Colonic mucosa (tissue), 4 donors: ENCODE data around the gene PSMD11. TPM values are rescaled to one million over a fixed set of nuclear protein-coding genes. Genes with fewer than 3 reads are reported as not detected.
A peak's percentile ranks its signal among the peaks of the same experiment; 100 is the strongest.

Experiments
- DNase-seq: peaks from one replicate; pipeline ENCODE4 v3.0.0-alpha.2; 2020
- H3K27ac ChIP-seq: fragments of 200-600 bp; one replicate; pipeline ENCODE4 v1.8.0; 2021
- H3K27me3 ChIP-seq: fragments of 200-600 bp; one replicate; pipeline ENCODE4 v1.8.0; 2021
- H3K36me3 ChIP-seq: fragments of 200-600 bp; one replicate; pipeline ENCODE4 v1.8.0; 2021
- H3K4me1 ChIP-seq: fragments of 200-600 bp; one replicate; pipeline ENCODE4 v1.8.0; 2021; ENCODE audit warnings: mild to moderate bottlenecking
- H3K4me3 ChIP-seq: fragments of 200-600 bp; one replicate; pipeline ENCODE4 v1.8.0; 2021
- H3K9ac ChIP-seq, 2 donors: one replicate each; pipeline ENCODE4 v1.7.0; 2013; ENCODE audit warnings: control low read depth in 2 of 2, low read depth in 2 of 2, low read length in 2 of 2
- H3K9me3 ChIP-seq: fragments of 200-600 bp; one replicate; pipeline ENCODE4 v1.8.0; 2021
- CTCF ChIP-seq: fragments of 200-600 bp; IDR thresholded peaks from one replicate; pipeline ENCODE4 v1.8.0; 2022; ENCODE audit warnings: antibody characterized with exemption, mild to moderate bottlenecking
- intact Hi-C: fragments of 100-400 bp; cut with DNase I; formaldehyde crosslinking; loops from one replicate; pipeline ENCODE4 v1.14.1; 2022
- total RNA-seq, 2 donors: library from RNA; stranded (reverse); fragmentation: NEBNext Ultra II Directional in 1 of 2; extraction: Animal tissue kit (Norgen Biotek cat#: 25700) in 1 of 2; gene quantifications; one replicate each; pipeline ENCODE4 v1.2.1, GENCODE V29; 2021
- donor health status: healthy.
- donor health status: DM: no; HTN: no; CAD: no.
- donor health status: DM: no; HTN: no; CAD: no.

PSMD11 gene
- total RNA-seq, 2 donors from 2014 or later: 81.2 to 117 TPM

GRCh38 chr17:32483451-32484019, 39.2 kb downstream of the PSMD11 start:
- Histone ChIP-seq H3K27ac (no peak overlapping the region), H3K4me3 (no peak overlapping the region), H3K27me3 (no peaks in the 10 kb centered on the region), H3K9ac (no peak overlapping the region), H3K4me1 (no peaks in the 10 kb centered on the region), H3K9me3 (no peaks in the 10 kb centered on the region), H3K36me3 (peaks cover 4% of the 10 kb centered on the region)
- DNase-seq: peak; percentile 37
- TF ChIP-seq CTCF: peak; percentile 35
- intact Hi-C loops: loop anchor here (10.0 kb wide), 1 partner anchor 271 kb away; no protein-coding TSS in a partner anchor

GRCh38 chr17:32484041-32484461, 39.7 kb downstream of the PSMD11 start:
- H3K9ac ChIP-seq: no peak overlapping the region

GRCh38 chr17:32484628-32485027, 40.3 kb downstream of the PSMD11 start:
- no peak overlapping the region for H3K4me3 ChIP-seq
- no peaks in the 10 kb centered on the region for H3K27me3 ChIP-seq
- intact Hi-C loops: loop anchor here (10.0 kb wide), 1 partner anchor 270 kb away; no protein-coding TSS in a partner anchor
- no peak overlapping the region for H3K27ac ChIP-seq
- no peak for TF ChIP-seq CTCF
- no peaks in the 10 kb centered on the region for H3K36me3 ChIP-seq
- H3K4me1 ChIP-seq: no peaks in the 10 kb centered on the region
- no peak for DNase-seq
- no peak overlapping the region for H3K9ac ChIP-seq
- H3K9me3 ChIP-seq: no peaks in the 10 kb centered on the region

More at GRCh38 chr17:32484041-32484461, 39.7 kb downstream of the PSMD11 start:
- Histone ChIP-seq H3K4me3 (no peak overlapping the region), H3K27me3 (no peaks in the 10 kb centered on the region), H3K27ac (no peak overlapping the region), H3K9me3 (no peaks in the 10 kb centered on the region), H3K36me3 (no peaks in the 10 kb centered on the region), H3K4me1 (no peaks in the 10 kb centered on the region)
- no peak for TF ChIP-seq CTCF
- DNase-seq: no peak
- intact Hi-C loops: loop anchor here (10.0 kb wide), 1 partner anchor 271 kb away; no protein-coding TSS in a partner anchor

GRCh38 chr17:32485261-32486110, 41.2 kb downstream of the PSMD11 start:
- Histone ChIP-seq H3K36me3 (no peaks in the 10 kb centered on the region), H3K9ac (peak overlapping the region in 1 of 2 donors; percentile 47), H3K4me3 (peak overlapping the region; percentile 32), H3K27ac (no peak overlapping the region), H3K27me3 (no peaks in the 10 kb centered on the region), H3K4me1 (no peaks in the 10 kb centered on the region), H3K9me3 (no peaks in the 10 kb centered on the region)
- intact Hi-C loops: loop anchor here (10.0 kb wide), 1 partner anchor 269 kb away; no protein-coding TSS in a partner anchor
- TF ChIP-seq CTCF: no peak
- no peak for DNase-seq

GRCh38 chr17:32486111-32486700, 41.9 kb downstream of the PSMD11 start:
- no peak for TF ChIP-seq CTCF
- Histone ChIP-seq H3K4me1 (no peaks in the 10 kb centered on the region), H3K4me3 (peak overlapping the region; percentile 32), H3K27me3 (no peaks in the 10 kb centered on the region), H3K27ac (no peak overlapping the region), H3K36me3 (no peaks in the 10 kb centered on the region), H3K9me3 (no peaks in the 10 kb centered on the region), H3K9ac (peak overlapping the region; percentile 47 to 53)
- peak; percentile 70 for DNase-seq
- intact Hi-C loops: loop anchor here (10.0 kb wide), 1 partner anchor 269 kb away; no protein-coding TSS in a partner anchor
